Measurements from ENCODE around the gene CYP4B1. TPM values are rescaled to one million over a fixed set of nuclear protein-coding genes. Genes with fewer than 3 reads are reported as not detected.

Gene CYP4B1
- total and polyA plus RNA-seq, 2 donors (not counting 3 experiments of a cell fraction or from before 2014, with no cell fraction given) = not detected

GRCh38 chr1:46815133-46815532 is 16.3 kb downstream of the CYP4B1 start:
- Histone ChIP-seq H3K27me3 (ENCODE audit: control insufficient read depth in 2 of 2, insufficient read depth in 2 of 2, low read length in 2 of 2) (no peaks in the 10 kb centered on the region), H3K4me3 (replicated peaks in 1 of 3; ENCODE audit: insufficient read depth in 1 of 3, low read depth in 1 of 3, low read length in 3 of 3) (no peak overlapping the region), H3K9me1 (replicated peaks; ENCODE audit: control insufficient read depth, extremely low read depth, insufficient read depth, low read length) (no peaks in the 10 kb centered on the region), H3K27ac (ENCODE audit: insufficient read depth, low read depth, low read length) (no peak overlapping the region), H4K20me1 (replicated peaks; ENCODE audit: control insufficient read depth, extremely low read depth, insufficient read depth, low read length) (no peaks in the 10 kb centered on the region), H3K36me3 (ENCODE audit: control insufficient read depth in 2 of 2, extremely low read depth in 1 of 2, insufficient read depth in 2 of 2, low read length in 2 of 2) (no peaks in the 10 kb centered on the region), H2AFZ (ENCODE audit: low read depth, low read length) (no peak overlapping the region), H3K9ac (replicated peaks; ENCODE audit: extremely low read depth, insufficient read depth, low read length) (no peak overlapping the region), H3K4me2 (ENCODE audit: insufficient read depth, low read length) (no peak overlapping the region), H3K4me1 (ENCODE audit: control insufficient read depth, extremely low read depth, insufficient read depth, low read length) (no peaks in the 10 kb centered on the region), H3K9me3 (replicated peaks; ENCODE audit: control insufficient read depth, insufficient read depth, low read length) (no peaks in the 10 kb centered on the region), H3K79me2 (ENCODE audit: control insufficient read depth, insufficient read depth, low read length) (no peaks in the 10 kb centered on the region)
- FAIRE-seq (no peak), DNase-seq (ENCODE audit: low read depth, low spot score) (no peak)
- intact Hi-C loops (cut with micrococcal nuclease) (no loop called here), dilution Hi-C loops (cut with MboI; ENCODE audit: extremely low pct_ligation_motif_present, low sequenced_read_pairs) (no loop called here)
- BruUV-seq (replicated peaks) = no TSS peak
- POLR2A ChIA-PET = no interaction called here
- CTCF ChIA-PET = no interaction called here
- no peak for TF ChIP-seq POLR2AphosphoS5 (IDR thresholded peaks at IDR 0.05; ENCODE audit: insufficient read depth, low read depth, low read length)
- no peak for TF ChIP-seq CTCF (IDR thresholded peaks at IDR 0.05; ENCODE audit: extremely low read depth in 1 of 2, insufficient read depth in 1 of 2, low read depth in 1 of 2, low read length in 2 of 2)
- TF ChIP-seq GATA2 (IDR thresholded peaks at IDR 0.05; ENCODE audit: insufficient read depth, insufficient read length, low read depth, low read length) = no peak
- TF ChIP-seq FOS (IDR thresholded peaks at IDR 0.05; ENCODE audit: borderline replicate concordance, insufficient read depth, low read length) = no peak
- TF ChIP-seq EZH2 (IDR thresholded peaks at IDR 0.05; ENCODE audit: borderline replicate concordance, low read depth, low read length, severe bottlenecking) = no peak
- TF ChIP-seq MYC (IDR thresholded peaks at IDR 0.05; ENCODE audit: low read depth, low read length) = no peak
- TF ChIP-seq POLR2A (IDR thresholded peaks at IDR 0.05; ENCODE audit: low read depth, low read length) = no peak

GRCh38 chr1:46816930-46817329 is 18.1 kb downstream of the CYP4B1 start:
- no peak overlapping the region for H2AFZ ChIP-seq (ENCODE audit: low read depth, low read length)
- no peak overlapping the region for H3K9ac ChIP-seq (replicated peaks; ENCODE audit: extremely low read depth, insufficient read depth, low read length)
- no peak overlapping the region for H3K27ac ChIP-seq (ENCODE audit: insufficient read depth, low read depth, low read length)
- H3K4me3 ChIP-seq (replicated peaks in 1 of 3; ENCODE audit: insufficient read depth in 1 of 3, low read depth in 1 of 3, low read length in 3 of 3) = no peak overlapping the region
- intact Hi-C loops (cut with micrococcal nuclease) (no loop called here), dilution Hi-C loops (cut with MboI; ENCODE audit: extremely low pct_ligation_motif_present, low sequenced_read_pairs) (no loop called here)
- H3K27me3 ChIP-seq (ENCODE audit: control insufficient read depth in 2 of 2, insufficient read depth in 2 of 2, low read length in 2 of 2) = no peaks in the 10 kb centered on the region
- FAIRE-seq (no peak), DNase-seq (ENCODE audit: low read depth, low spot score) (no peak)
- no peaks in the 10 kb centered on the region for H4K20me1 ChIP-seq (replicated peaks; ENCODE audit: control insufficient read depth, extremely low read depth, insufficient read depth, low read length)
- no peaks in the 10 kb centered on the region for H3K9me3 ChIP-seq (replicated peaks; ENCODE audit: control insufficient read depth, insufficient read depth, low read length)
- no peaks in the 10 kb centered on the region for H3K9me1 ChIP-seq (replicated peaks; ENCODE audit: control insufficient read depth, extremely low read depth, insufficient read depth, low read length)
- H3K36me3 ChIP-seq (ENCODE audit: control insufficient read depth in 2 of 2, extremely low read depth in 1 of 2, insufficient read depth in 2 of 2, low read length in 2 of 2) = no peaks in the 10 kb centered on the region
- POLR2A ChIA-PET = no interaction called here
- no TSS peak for BruUV-seq (replicated peaks)
- no peak overlapping the region for H3K4me2 ChIP-seq (ENCODE audit: insufficient read depth, low read length)
- H3K4me1 ChIP-seq (ENCODE audit: control insufficient read depth, extremely low read depth, insufficient read depth, low read length) = no peaks in the 10 kb centered on the region
- TF ChIP-seq EZH2 (IDR thresholded peaks at IDR 0.05; ENCODE audit: borderline replicate concordance, low read depth, low read length, severe bottlenecking) = no peak
- TF ChIP-seq GATA2 (IDR thresholded peaks at IDR 0.05; ENCODE audit: insufficient read depth, insufficient read length, low read depth, low read length) = no peak
- no peak for TF ChIP-seq FOS (IDR thresholded peaks at IDR 0.05; ENCODE audit: borderline replicate concordance, insufficient read depth, low read length)
- no peak for TF ChIP-seq MYC (IDR thresholded peaks at IDR 0.05; ENCODE audit: low read depth, low read length)
- TF ChIP-seq MAX (IDR thresholded peaks at IDR 0.05; ENCODE audit: insufficient read depth, insufficient read length) = no peak
- no peak for TF ChIP-seq CTCF (IDR thresholded peaks at IDR 0.05; ENCODE audit: extremely low read depth in 1 of 2, insufficient read depth in 1 of 2, low read depth in 1 of 2, low read length in 2 of 2)
- TF ChIP-seq POLR2AphosphoS5 (IDR thresholded peaks at IDR 0.05; ENCODE audit: insufficient read depth, low read depth, low read length) = no peak
- TF ChIP-seq JUN (IDR thresholded peaks at IDR 0.05; ENCODE audit: borderline replicate concordance, insufficient read depth, insufficient read length, low read depth) = no peak
- no peak for TF ChIP-seq POLR2A (IDR thresholded peaks at IDR 0.05; ENCODE audit: low read depth, low read length)
- CTCF ChIA-PET = no interaction called here
- H3K79me2 ChIP-seq (ENCODE audit: control insufficient read depth, insufficient read depth, low read length) = no peaks in the 10 kb centered on the region
